Lung (tissue), 16 donors: Measurements from ENCODE around the gene KRT12. TPM values are rescaled to one million over a fixed set of nuclear protein-coding genes. Genes with fewer than 3 reads are reported as not detected.
A peak's percentile ranks its signal among the peaks of the same experiment; 100 is the strongest.

Source experiments
- ATAC-seq: fragments of 200-7000 bp; cut with Tn5 transposase; one replicate; pipeline ENCODE4 v1.9.1; 2020; ENCODE audit warnings: moderate number of reproducible peaks; ENCODE audit not compliant: insufficient read depth, low FRiP score
- DNase-seq, 3 donors: peaks; one replicate each; pipeline ENCODE4 v3.0.0-alpha.2; 2013 to 2017
- H3K27ac ChIP-seq, 2 donors: one replicate each; pipeline ENCODE4 v1.5.1; 2013; ENCODE audit warnings: mild to moderate bottlenecking in 2 of 2, moderate library complexity in 2 of 2, control low read depth in 1 of 2, inconsistent platforms in 1 of 2, low read depth in 1 of 2, low read length in 1 of 2
- H3K27me3 ChIP-seq, 3 donors: one replicate each; pipeline ENCODE4 v1.5.1; 2013; ENCODE audit warnings: low read length in 2 of 3; ENCODE audit not compliant: control insufficient read depth in 3 of 3, insufficient read depth in 3 of 3
- H3K36me3 ChIP-seq, 4 donors: one replicate each; pipeline ENCODE4 v1.5.1; 2013; ENCODE audit warnings: low read length in 4 of 4, mild to moderate bottlenecking in 1 of 4, moderate library complexity in 1 of 4; ENCODE audit not compliant: control insufficient read depth in 4 of 4, insufficient read depth in 4 of 4
- H3K4me1 ChIP-seq, 5 donors: one replicate each; pipeline ENCODE4 v1.5.1; 2013; ENCODE audit warnings: low read length in 5 of 5, mild to moderate bottlenecking in 2 of 5, moderate library complexity in 1 of 5; ENCODE audit not compliant: control insufficient read depth in 5 of 5, insufficient read depth in 5 of 5
- H3K4me3 ChIP-seq: one replicate; pipeline ENCODE4 v1.5.1; 2013; ENCODE audit warnings: mild to moderate bottlenecking, control low read depth, moderate library complexity
- H3K9ac ChIP-seq, 2 donors: one replicate each; pipeline ENCODE4 v1.5.1; 2013; ENCODE audit warnings: low read length in 2 of 2, control low read depth in 1 of 2; ENCODE audit not compliant: insufficient read depth in 1 of 2
- H3K9me3 ChIP-seq, 4 donors: one replicate each; pipeline ENCODE4 v1.5.1; 2013; ENCODE audit warnings: low read length in 3 of 4, mild to moderate bottlenecking in 1 of 4, moderate library complexity in 1 of 4; ENCODE audit not compliant: control insufficient read depth in 4 of 4, insufficient read depth in 3 of 4
- CTCF ChIP-seq: IDR thresholded peaks from 2 replicates; pipeline ENCODE4 v1.5.1; 2012; ENCODE audit warnings: mild to moderate bottlenecking; ENCODE audit errors: control extremely low read depth, extremely low read depth
- WGBS, 2 donors: extraction: QIAGEN DNeasy Blood & Tissue Kit; methylation state at CpG; one replicate each; pipeline ENCODE4 v1.1.7; 2013; 5-methylcytosine and 5-hydroxymethylcytosine counted together
- long read RNA-seq, 5 donors: transcript quantifications; one replicate each; lab custom pipeline, GENCODE V29; 2026
- polyA plus RNA-seq, 2 donors: library from polyadenylated mRNA; stranded (reverse); fragments of 200-250 nt; gene quantifications; one replicate each; pipeline ENCODE4 v1.2.1, GENCODE V29; 2013
- total RNA-seq, 2 donors: library from RNA; depleted of rRNA in 1 of 2; stranded (reverse); fragments of >200 nt in 1 of 2; gene quantifications; one replicate each; pipeline ENCODE4 v1.2.1, GENCODE V29; 2014 to 2021
- donor health status: control.
- donor health status: control.
- donor health status: Bipolar disorder and iron deficiency.
- donor health status: healthy.
- donor health status: DM: yes; HTN: yes; CAD: no.

Gene KRT12
- total RNA-seq = not detected
- not detected for polyA plus RNA-seq
- long read RNA-seq, donor 1 = 0 reads
- long read RNA-seq, donor 2 = 0 reads
- long read RNA-seq, donor 3 = 0 reads
- long read RNA-seq, donor 4 = 0 reads
- long read RNA-seq, donor 5 = 0 reads

- no peak within 1 kb of the TSS for H3K4me3 ChIP-seq
- ATAC-seq = no peak
- no peaks in the 10 kb centered on the region for H3K36me3 ChIP-seq
- H3K4me1 ChIP-seq = no peaks in the 10 kb centered on the region
- H3K9ac ChIP-seq = no peak within 1 kb of the TSS
- no peak for TF ChIP-seq CTCF
- no peak for DNase-seq
- H3K9me3 ChIP-seq = no peaks in the 10 kb centered on the region
- WGBS, 2 donors = 94 to 98% methylated on average over 8 of the region's 8 CpGs
- no peak within 1 kb of the TSS for H3K27ac ChIP-seq
- H3K27me3 ChIP-seq = peaks cover 0 to 3% (median 0%) of the 10 kb centered on the region in 3 donors
Observed at GRCh38 chr17:40866838-40867237, at the start of gene KRT12. Gene KRT12, minus strand, starts transcription at chr17:40867223. Its CDS starts 37 bp downstream, at chr17:40867186.

- H3K4me1 ChIP-seq = peaks cover 0 to 2% (median 0%) of the 10 kb centered on the region in 5 donors
- H3K27me3 ChIP-seq = no peaks in the 10 kb centered on the region
- ATAC-seq (no peak), DNase-seq (no peak)
- no peak overlapping the region for H3K9ac ChIP-seq
- 38 to 52% methylated on average over 1 of the region's 1 CpG for WGBS, 2 donors
- no peak for TF ChIP-seq CTCF
- no peaks in the 10 kb centered on the region for H3K36me3 ChIP-seq
- no peaks in the 10 kb centered on the region for H3K9me3 ChIP-seq
- H3K4me3 ChIP-seq = no peak overlapping the region
- peak overlapping the region in 1 of 2 donors; percentile 39 for H3K27ac ChIP-seq
Observed at GRCh38 chr17:40916366-40916765, 49.3 kb upstream of the KRT12 start.

- ATAC-seq = no peak
- no peaks in the 10 kb centered on the region for H3K27me3 ChIP-seq
- WGBS, 2 donors = 62 to 68% methylated on average over 2 of the region's 2 CpGs
- no peak overlapping the region for H3K9ac ChIP-seq
- TF ChIP-seq CTCF = no peak
- H3K9me3 ChIP-seq = no peaks in the 10 kb centered on the region
- DNase-seq = no peak
- H3K27ac ChIP-seq = peak overlapping the region in 1 of 2 donors; percentile 45
- H3K36me3 ChIP-seq = no peaks in the 10 kb centered on the region
- no peak overlapping the region for H3K4me3 ChIP-seq
- H3K4me1 ChIP-seq = peaks cover 0 to 2% (median 0%) of the 10 kb centered on the region in 5 donors
Observed at GRCh38 chr17:40915721-40916256, 48.8 kb upstream of the KRT12 start.
